ENCODE measurements around the gene CERS6. TPM values are rescaled to one million over a fixed set of nuclear protein-coding genes. Genes with fewer than 3 reads are reported as not detected.
A peak's percentile ranks its signal among the peaks of the same experiment; 100 is the strongest.

The CERS6 gene
- total and polyA plus RNA-seq, 3 experiments from 2014 or later = 3.6 to 7.8 (median 7.7) TPM

DNA sequence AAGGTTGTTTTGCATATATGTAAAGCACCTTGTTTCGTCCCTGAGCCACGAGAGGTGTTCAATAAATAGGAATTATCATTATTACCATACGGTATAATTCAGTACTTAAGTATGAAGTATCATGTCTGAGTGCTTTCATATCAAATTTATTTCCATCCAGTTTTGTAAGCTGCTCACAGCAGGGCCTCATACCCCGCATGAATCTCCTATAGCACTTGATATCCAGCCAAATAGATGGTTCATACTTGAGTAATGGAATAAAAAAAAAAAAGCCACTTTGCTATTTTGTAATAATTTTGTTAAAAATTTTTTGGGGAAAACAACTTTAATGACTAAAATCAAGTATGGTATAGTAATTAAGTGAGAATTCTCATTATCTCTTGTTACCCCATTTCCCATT is 185.6 kb downstream of the CERS6 start:
- H3K4me3 ChIP-seq (ENCODE audit: low read length) = no peak overlapping the region
- Mint-ChIP-seq H3K27me3 (no peaks in the 10 kb centered on the region), H3K9me3 (no peaks in the 10 kb centered on the region), H3K4me1 (peaks cover 0 to 2% (median 0%) of the 10 kb centered on the region in 3 donors), H3K27ac (no peak overlapping the region), H3K36me3 (peaks cover 0 to 3% (median 0%) of the 10 kb centered on the region in 3 donors), H3K4me3 (no peak overlapping the region)
- H3K27ac ChIP-seq (ENCODE audit: low read depth, low read length) = no peak overlapping the region
- H3K4me1 ChIP-seq (ENCODE audit: insufficient read depth, low read length) = no peaks in the 10 kb centered on the region
- H3K9me3 ChIP-seq (ENCODE audit: low read length) = no peaks in the 10 kb centered on the region
- no peak for DNase-seq
- ChIA-PET CTCF (no interaction called here), POLR2A (no interaction called here)
- H3K36me3 ChIP-seq (ENCODE audit: insufficient read depth, low read length) = no peaks in the 10 kb centered on the region
- no peaks in the 10 kb centered on the region for H3K27me3 ChIP-seq (ENCODE audit: insufficient read depth, low read length, poor library complexity, severe bottlenecking)

DNA sequence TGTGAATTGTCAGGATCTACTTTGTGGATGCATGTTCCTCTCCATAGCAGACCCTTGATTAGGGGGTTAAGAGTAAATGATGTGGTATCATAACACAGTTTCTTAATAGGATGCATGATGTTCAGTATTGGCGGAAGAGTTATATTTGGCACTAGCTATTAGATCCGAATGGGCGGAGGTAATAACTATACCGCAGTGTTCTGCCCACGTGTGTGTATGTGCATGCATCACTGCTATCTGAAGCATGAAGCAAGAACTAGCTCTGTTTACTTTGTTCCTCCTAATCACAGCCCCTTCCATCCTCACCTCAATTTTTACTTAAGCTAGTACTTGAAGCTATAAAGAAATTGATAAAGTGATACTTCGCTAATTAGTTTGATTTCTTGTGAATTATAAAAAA is 186.8 kb downstream of the CERS6 start:
- Histone ChIP-seq H3K27ac (ENCODE audit: low read depth, low read length) (no peak overlapping the region), H3K9me3 (ENCODE audit: low read length) (no peaks in the 10 kb centered on the region), H3K4me3 (ENCODE audit: low read length) (no peak overlapping the region), H3K27me3 (ENCODE audit: insufficient read depth, low read length, poor library complexity, severe bottlenecking) (no peaks in the 10 kb centered on the region), H3K36me3 (ENCODE audit: insufficient read depth, low read length) (no peaks in the 10 kb centered on the region), H3K4me1 (ENCODE audit: insufficient read depth, low read length) (no peaks in the 10 kb centered on the region)
- Mint-ChIP-seq H3K9me3 (no peaks in the 10 kb centered on the region), H3K27ac (no peak overlapping the region), H3K36me3 (peaks cover 0 to 4% (median 0%) of the 10 kb centered on the region in 3 donors), H3K4me1 (peaks cover 0 to 2% (median 0%) of the 10 kb centered on the region in 3 donors), H3K4me3 (no peak overlapping the region), H3K27me3 (no peaks in the 10 kb centered on the region)
- ChIA-PET POLR2A (no interaction called here), CTCF (interaction anchor here (0.6 to 0.9 kb wide), 2 partner anchors 9 to 194 kb away, joined by 3 to 5 read pairs; no protein-coding TSS in a partner anchor)
- DNase-seq = no peak

- H3K27ac Mint-ChIP-seq = no peak overlapping the region
- Histone ChIP-seq H3K36me3 (ENCODE audit: insufficient read depth, low read length) (no peaks in the 10 kb centered on the region), H3K27me3 (ENCODE audit: insufficient read depth, low read length, poor library complexity, severe bottlenecking) (no peaks in the 10 kb centered on the region), H3K27ac (ENCODE audit: low read depth, low read length) (no peak overlapping the region), H3K9me3 (ENCODE audit: low read length) (no peaks in the 10 kb centered on the region), H3K4me3 (ENCODE audit: low read length) (no peak overlapping the region), H3K4me1 (ENCODE audit: insufficient read depth, low read length) (no peaks in the 10 kb centered on the region)
- POLR2A ChIA-PET = no interaction called here
- DNase-seq = no peak
- H3K27me3 Mint-ChIP-seq = no peaks in the 10 kb centered on the region
- peaks cover 0 to 2% (median 0%) of the 10 kb centered on the region in 3 donors for H3K4me1 Mint-ChIP-seq
- peaks cover 0 to 4% (median 0%) of the 10 kb centered on the region in 3 donors for H3K36me3 Mint-ChIP-seq
- no peak overlapping the region for H3K4me3 Mint-ChIP-seq
- CTCF ChIA-PET = no interaction called here
- no peaks in the 10 kb centered on the region for H3K9me3 Mint-ChIP-seq
Measured at GRCh38 chr2:168643979-168644378, 187.9 kb downstream of the CERS6 start.

- POLR2A ChIA-PET = no interaction called here
- no peaks in the 10 kb centered on the region for H3K9me3 Mint-ChIP-seq
- peaks cover 0 to 2% (median 0%) of the 10 kb centered on the region in 3 donors for H3K4me1 Mint-ChIP-seq
- no peaks in the 10 kb centered on the region for H3K9me3 ChIP-seq (ENCODE audit: low read length)
- H3K36me3 ChIP-seq (ENCODE audit: insufficient read depth, low read length) = no peaks in the 10 kb centered on the region
- H3K4me3 ChIP-seq (ENCODE audit: low read length) = no peak overlapping the region
- CTCF ChIA-PET = no interaction called here
- no peak overlapping the region for H3K4me3 Mint-ChIP-seq
- H3K27me3 ChIP-seq (ENCODE audit: insufficient read depth, low read length, poor library complexity, severe bottlenecking) = no peaks in the 10 kb centered on the region
- DNase-seq = no peak
- H3K27me3 Mint-ChIP-seq = peaks cover 0 to 10% of the 10 kb centered on the region in 2 donors
- H3K27ac Mint-ChIP-seq = peak overlapping the region in 1 of 8 donors; percentile 19
- no peak overlapping the region for H3K27ac ChIP-seq (ENCODE audit: low read depth, low read length)
- no peaks in the 10 kb centered on the region for H3K4me1 ChIP-seq (ENCODE audit: insufficient read depth, low read length)
- peaks cover 0 to 6% (median 0%) of the 10 kb centered on the region in 3 donors for H3K36me3 Mint-ChIP-seq
Measured at GRCh38 chr2:168645696-168646338, 189.7 kb downstream of the CERS6 start.

DNA sequence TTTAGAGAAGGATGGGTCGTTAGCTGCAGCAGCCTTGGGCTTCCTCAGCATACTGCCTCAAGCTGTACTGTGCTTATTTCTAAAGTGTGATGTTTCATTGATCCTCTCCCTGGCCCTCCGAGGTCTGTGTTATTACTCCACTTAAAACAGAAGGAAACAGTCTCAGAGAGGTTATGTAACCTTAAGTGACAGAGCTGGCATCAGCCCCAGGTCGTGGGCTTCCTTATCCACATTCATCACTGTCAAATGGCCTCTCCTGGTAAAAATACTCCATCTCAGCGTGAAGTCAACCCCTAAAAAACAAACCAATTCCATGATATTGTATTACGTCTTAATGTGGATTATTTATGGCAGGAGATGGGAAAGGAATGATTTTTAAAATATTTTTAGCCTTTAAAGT is 193.0 kb downstream of the CERS6 start:
- Histone ChIP-seq H3K4me1 (ENCODE audit: insufficient read depth, low read length) (no peaks in the 10 kb centered on the region), H3K9me3 (ENCODE audit: low read length) (no peaks in the 10 kb centered on the region), H3K4me3 (ENCODE audit: low read length) (no peak overlapping the region), H3K27me3 (ENCODE audit: insufficient read depth, low read length, poor library complexity, severe bottlenecking) (no peaks in the 10 kb centered on the region), H3K36me3 (ENCODE audit: insufficient read depth, low read length) (no peaks in the 10 kb centered on the region), H3K27ac (ENCODE audit: low read depth, low read length) (no peak overlapping the region)
- peaks cover 0 to 2% (median 0%) of the 10 kb centered on the region in 3 donors for H3K4me1 Mint-ChIP-seq
- POLR2A ChIA-PET = no interaction called here
- H3K9me3 Mint-ChIP-seq = no peaks in the 10 kb centered on the region
- H3K27me3 Mint-ChIP-seq = peaks cover 0 to 11% of the 10 kb centered on the region in 2 donors
- DNase-seq = no peak
- CTCF ChIA-PET = no interaction called here
- H3K36me3 Mint-ChIP-seq = peaks cover 0 to 8% (median 0%) of the 10 kb centered on the region in 3 donors
- H3K27ac Mint-ChIP-seq = no peak overlapping the region
- no peak overlapping the region for H3K4me3 Mint-ChIP-seq

DNA sequence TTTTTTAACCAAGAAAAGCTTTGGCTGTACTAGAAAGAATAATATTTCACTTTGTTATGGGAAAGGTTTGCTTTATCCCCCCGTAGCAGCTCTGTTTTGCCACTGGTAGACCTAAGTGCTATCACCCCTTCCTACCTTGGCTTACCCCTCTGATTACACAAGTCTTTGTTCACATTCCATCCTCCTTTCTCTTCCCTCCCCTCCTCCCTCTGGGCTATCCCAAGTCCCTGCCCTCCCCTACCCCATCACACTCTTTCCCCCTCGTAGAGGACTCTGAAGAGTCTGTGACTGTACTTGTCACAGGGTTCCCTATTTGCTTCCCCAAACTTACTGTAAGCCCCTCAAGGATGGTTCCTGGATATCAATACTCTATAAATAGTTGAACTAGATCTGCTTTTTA is 193.5 kb downstream of the CERS6 start:
- CTCF ChIA-PET = no interaction called here
- Histone ChIP-seq H3K9me3 (ENCODE audit: low read length) (no peaks in the 10 kb centered on the region), H3K4me3 (ENCODE audit: low read length) (no peak overlapping the region), H3K27me3 (ENCODE audit: insufficient read depth, low read length, poor library complexity, severe bottlenecking) (no peaks in the 10 kb centered on the region), H3K4me1 (ENCODE audit: insufficient read depth, low read length) (no peaks in the 10 kb centered on the region), H3K36me3 (ENCODE audit: insufficient read depth, low read length) (no peaks in the 10 kb centered on the region), H3K27ac (ENCODE audit: low read depth, low read length) (no peak overlapping the region)
- Mint-ChIP-seq H3K27ac (no peak overlapping the region), H3K9me3 (no peaks in the 10 kb centered on the region), H3K27me3 (peaks cover 0 to 11% of the 10 kb centered on the region in 2 donors), H3K4me3 (no peak overlapping the region), H3K4me1 (no peaks in the 10 kb centered on the region), H3K36me3 (peaks cover 0 to 9% (median 0%) of the 10 kb centered on the region in 3 donors)
- POLR2A ChIA-PET = no interaction called here
- no peak for DNase-seq

GRCh38 chr2:168650139-168650538 is 194.1 kb downstream of the CERS6 start:
- CTCF ChIA-PET = no interaction called here
- Histone ChIP-seq H3K4me3 (ENCODE audit: low read length) (no peak overlapping the region), H3K27ac (ENCODE audit: low read depth, low read length) (no peak overlapping the region), H3K36me3 (ENCODE audit: insufficient read depth, low read length) (no peaks in the 10 kb centered on the region), H3K27me3 (ENCODE audit: insufficient read depth, low read length, poor library complexity, severe bottlenecking) (no peaks in the 10 kb centered on the region), H3K9me3 (ENCODE audit: low read length) (no peaks in the 10 kb centered on the region), H3K4me1 (ENCODE audit: insufficient read depth, low read length) (no peaks in the 10 kb centered on the region)
- no peaks in the 10 kb centered on the region for H3K9me3 Mint-ChIP-seq
- H3K4me3 Mint-ChIP-seq = no peak overlapping the region
- no peak for DNase-seq
- no peaks in the 10 kb centered on the region for H3K4me1 Mint-ChIP-seq
- H3K36me3 Mint-ChIP-seq = peaks cover 0 to 12% (median 0%) of the 10 kb centered on the region in 3 donors
- peaks cover 0 to 11% of the 10 kb centered on the region in 2 donors for H3K27me3 Mint-ChIP-seq
- no peak overlapping the region for H3K27ac Mint-ChIP-seq
- POLR2A ChIA-PET = no interaction called here

DNA sequence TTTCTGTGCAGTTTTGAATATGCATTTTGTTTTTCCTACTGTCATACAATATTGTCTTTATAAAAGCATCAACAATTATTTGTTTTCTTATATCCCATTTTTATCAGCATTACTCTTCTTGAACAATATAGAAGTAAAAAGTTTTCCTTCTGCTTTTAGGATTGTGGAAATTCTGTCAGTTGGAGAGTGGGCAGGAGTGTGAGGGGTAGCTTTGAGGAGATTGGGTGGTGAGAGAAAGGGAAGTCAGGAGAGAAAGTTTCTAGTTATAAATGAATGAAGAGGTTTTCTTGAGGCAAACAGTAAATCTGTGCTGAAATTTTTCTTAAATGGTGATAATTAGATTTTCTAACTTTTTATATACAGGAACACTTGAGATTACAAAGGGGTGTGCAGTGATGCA is 194.7 kb downstream of the CERS6 start:
- H3K27ac ChIP-seq (ENCODE audit: low read depth, low read length) = no peak overlapping the region
- CTCF ChIA-PET = no interaction called here

More for the DNA sequence above, 194.7 kb downstream of the CERS6 start:
- H3K4me3 ChIP-seq (ENCODE audit: low read length) = no peak overlapping the region
- H3K9me3 ChIP-seq (ENCODE audit: low read length) = no peaks in the 10 kb centered on the region
- H3K4me1 ChIP-seq (ENCODE audit: insufficient read depth, low read length) = no peaks in the 10 kb centered on the region
- peaks cover 0 to 11% of the 10 kb centered on the region in 2 donors for H3K27me3 Mint-ChIP-seq
- no peaks in the 10 kb centered on the region for H3K36me3 ChIP-seq (ENCODE audit: insufficient read depth, low read length)
- no peaks in the 10 kb centered on the region for H3K27me3 ChIP-seq (ENCODE audit: insufficient read depth, low read length, poor library complexity, severe bottlenecking)
- POLR2A ChIA-PET = no interaction called here
- no peak overlapping the region for H3K27ac Mint-ChIP-seq
- no peak for DNase-seq
- H3K4me1 Mint-ChIP-seq = no peaks in the 10 kb centered on the region
- no peak overlapping the region for H3K4me3 Mint-ChIP-seq
- peaks cover 0 to 12% (median 0%) of the 10 kb centered on the region in 3 donors for H3K36me3 Mint-ChIP-seq
- no peaks in the 10 kb centered on the region for H3K9me3 Mint-ChIP-seq
